BE2C (cell line): ENCODE measurements around the gene MYO6.

ENCODE experiments used
- DNase-seq: peaks from one replicate; pipeline ENCODE4 v3.0.0-alpha.2; 2020
- H3K27me3 ChIP-seq: fragments of 250-450 bp; sonication (Bioruptor Pico); 2 replicates; pipeline ENCODE4 v1.5.1; 2020; ENCODE audit warnings: mild to moderate bottlenecking
- H3K36me3 ChIP-seq: fragments of 250-450 bp; sonication (Bioruptor Pico); 2 replicates; pipeline ENCODE4 v1.5.1; 2020; ENCODE audit warnings: mild to moderate bottlenecking
- H3K4me1 ChIP-seq: fragments of 250-450 bp; sonication (Bioruptor Pico); 2 replicates; pipeline ENCODE4 v1.5.1; 2020
- H3K4me3 ChIP-seq: 2 replicates; pipeline ENCODE4 v1.5.1; 2011; ENCODE audit warnings: low read depth, low read length
- H3K9me3 ChIP-seq: fragments of 250-450 bp; sonication (Bioruptor Pico); 2 replicates; pipeline ENCODE4 v1.5.1; 2020
- TF ChIP-seq, protein P1 (sequence below): IDR thresholded peaks from 2 replicates; pipeline ENCODE4 v1.5.1; 2012; ENCODE audit warnings: mild to moderate bottlenecking, low read depth, low read length

Gene MYO6

DNA sequence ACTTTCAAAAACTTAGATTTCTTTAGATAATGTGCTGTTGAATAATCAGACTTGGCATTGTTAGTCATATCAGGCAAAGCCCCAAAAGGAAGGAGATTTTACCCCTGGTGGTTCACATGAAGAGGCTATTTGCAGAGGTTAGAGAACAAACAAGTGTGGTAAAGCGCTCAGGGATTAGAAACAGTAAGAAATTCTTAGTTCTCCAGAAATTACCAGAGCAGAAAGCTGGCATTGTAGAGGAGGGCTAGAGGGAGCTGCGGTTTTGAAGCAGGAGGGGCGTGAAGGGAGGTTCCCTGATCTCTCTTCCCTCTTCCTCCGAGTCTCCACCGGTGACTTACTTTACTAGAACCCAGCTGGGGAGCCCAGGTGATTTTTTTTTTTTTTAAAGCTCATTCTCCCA is 10.2 kb downstream of the MYO6 start:
- Histone ChIP-seq H3K27me3 (peaks cover 7% of the 10 kb centered on the region; the same call in 1 of the 2 replicates), H3K4me3 (no peak overlapping the region), H3K36me3 (no peaks in the 10 kb centered on the region), H3K9me3 (no peaks in the 10 kb centered on the region), H3K4me1 (no peaks in the 10 kb centered on the region)
- TF ChIP-seq, protein P1, sequence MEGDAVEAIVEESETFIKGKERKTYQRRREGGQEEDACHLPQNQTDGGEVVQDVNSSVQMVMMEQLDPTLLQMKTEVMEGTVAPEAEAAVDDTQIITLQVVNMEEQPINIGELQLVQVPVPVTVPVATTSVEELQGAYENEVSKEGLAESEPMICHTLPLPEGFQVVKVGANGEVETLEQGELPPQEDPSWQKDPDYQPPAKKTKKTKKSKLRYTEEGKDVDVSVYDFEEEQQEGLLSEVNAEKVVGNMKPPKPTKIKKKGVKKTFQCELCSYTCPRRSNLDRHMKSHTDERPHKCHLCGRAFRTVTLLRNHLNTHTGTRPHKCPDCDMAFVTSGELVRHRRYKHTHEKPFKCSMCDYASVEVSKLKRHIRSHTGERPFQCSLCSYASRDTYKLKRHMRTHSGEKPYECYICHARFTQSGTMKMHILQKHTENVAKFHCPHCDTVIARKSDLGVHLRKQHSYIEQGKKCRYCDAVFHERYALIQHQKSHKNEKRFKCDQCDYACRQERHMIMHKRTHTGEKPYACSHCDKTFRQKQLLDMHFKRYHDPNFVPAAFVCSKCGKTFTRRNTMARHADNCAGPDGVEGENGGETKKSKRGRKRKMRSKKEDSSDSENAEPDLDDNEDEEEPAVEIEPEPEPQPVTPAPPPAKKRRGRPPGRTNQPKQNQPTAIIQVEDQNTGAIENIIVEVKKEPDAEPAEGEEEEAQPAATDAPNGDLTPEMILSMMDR, result no peak
- no peak for DNase-seq

DNA sequence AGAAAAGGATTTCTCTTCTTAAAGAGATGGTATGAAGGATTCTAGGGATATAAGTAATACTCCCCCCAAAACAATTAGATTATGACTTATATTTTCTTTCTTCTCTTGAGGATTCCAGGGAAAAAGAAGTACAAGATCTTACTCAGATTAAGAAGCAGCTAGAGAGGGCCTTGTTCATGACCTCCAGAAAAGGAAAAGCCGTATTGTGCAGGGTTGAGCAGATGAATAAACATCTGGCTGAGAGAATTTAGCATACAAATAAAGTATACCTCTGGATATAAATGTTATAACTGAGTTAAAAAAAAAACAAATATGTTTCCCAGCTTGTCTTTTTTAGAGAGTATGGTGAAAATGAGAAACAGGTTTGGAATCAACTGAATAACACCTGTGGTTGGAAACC is 11.3 kb downstream of the MYO6 start:
- TF ChIP-seq, protein P1, result no peak
- no peak overlapping the region for H3K4me3 ChIP-seq
- no peaks in the 10 kb centered on the region for H3K4me1 ChIP-seq
- peaks cover 6% of the 10 kb centered on the region; the same call in 1 of the 2 replicates for H3K27me3 ChIP-seq
- H3K9me3 ChIP-seq, result no peaks in the 10 kb centered on the region
- no peaks in the 10 kb centered on the region for H3K36me3 ChIP-seq
- DNase-seq, result no peak

DNA sequence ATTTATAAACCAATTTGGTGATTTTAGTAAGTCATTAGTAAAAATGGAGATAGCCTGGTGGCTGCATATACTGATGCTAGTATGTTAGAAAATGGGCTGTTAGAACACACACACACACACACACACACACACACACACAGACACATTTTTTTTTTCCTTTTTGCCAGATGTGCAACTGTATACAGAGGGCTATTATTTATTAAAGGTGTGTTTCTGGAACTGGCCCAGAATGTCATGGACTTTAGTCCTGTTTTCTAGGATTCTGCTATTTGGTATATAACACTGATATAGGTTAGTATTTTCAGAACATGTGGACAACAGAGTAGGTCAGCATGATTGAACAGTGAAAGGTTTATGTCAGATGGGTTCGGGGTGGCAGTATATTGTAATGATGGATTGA is 12.4 kb downstream of the MYO6 start:
- Histone ChIP-seq H3K4me3 (no peak overlapping the region), H3K4me1 (no peaks in the 10 kb centered on the region), H3K36me3 (no peaks in the 10 kb centered on the region), H3K27me3 (no peaks in the 10 kb centered on the region), H3K9me3 (no peaks in the 10 kb centered on the region)
- no peak for DNase-seq
- TF ChIP-seq, protein P1, result no peak

DNA sequence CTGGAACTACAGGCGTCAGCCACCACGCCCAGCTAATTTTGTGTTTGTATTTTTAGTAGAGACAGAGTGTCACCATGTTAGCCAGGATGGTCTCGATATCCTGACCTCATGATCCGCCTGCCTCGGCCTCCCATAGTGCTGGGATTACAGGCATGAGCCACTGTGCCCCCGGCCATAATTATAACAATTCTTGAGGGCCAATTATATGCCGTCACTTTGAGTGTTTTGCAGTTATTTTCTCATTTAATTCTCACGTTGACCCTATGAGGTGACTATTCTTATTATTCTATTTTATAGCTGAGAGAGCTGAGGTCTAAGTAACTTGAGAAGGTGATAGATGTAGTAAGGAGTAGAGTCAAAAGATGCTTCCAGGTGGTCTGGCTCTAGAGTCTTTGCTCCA is 13.0 kb downstream of the MYO6 start:
- no peaks in the 10 kb centered on the region for H3K36me3 ChIP-seq
- DNase-seq, result no peak
- no peaks in the 10 kb centered on the region for H3K9me3 ChIP-seq
- H3K4me1 ChIP-seq, result no peaks in the 10 kb centered on the region
- H3K27me3 ChIP-seq, result no peaks in the 10 kb centered on the region
- TF ChIP-seq, protein P1, result no peak
- H3K4me3 ChIP-seq, result no peak overlapping the region

DNA sequence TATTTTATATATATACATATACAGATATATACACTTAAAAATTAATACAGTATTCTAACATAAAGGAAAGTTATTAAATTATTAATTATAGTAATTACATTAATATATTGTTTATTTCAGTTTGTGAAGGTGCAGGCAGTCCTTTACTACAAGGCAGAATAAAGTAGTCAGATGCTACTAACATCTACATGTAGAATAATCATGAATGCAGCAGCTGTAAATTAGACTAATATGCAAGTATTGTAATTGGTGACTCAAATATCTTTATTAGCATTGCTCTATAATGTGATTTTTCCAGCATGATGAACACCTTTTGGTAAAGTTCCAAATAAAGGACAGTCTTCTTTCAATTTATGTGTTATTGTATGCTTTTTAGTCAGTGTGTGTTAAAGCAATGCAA is 17.3 kb downstream of the MYO6 start:
- H3K4me3 ChIP-seq, result no peak overlapping the region
- TF ChIP-seq, protein P1, result no peak
- no peaks in the 10 kb centered on the region for H3K4me1 ChIP-seq
- H3K36me3 ChIP-seq, result no peaks in the 10 kb centered on the region
- no peaks in the 10 kb centered on the region for H3K27me3 ChIP-seq
- no peak for DNase-seq
- H3K9me3 ChIP-seq, result no peaks in the 10 kb centered on the region

DNA sequence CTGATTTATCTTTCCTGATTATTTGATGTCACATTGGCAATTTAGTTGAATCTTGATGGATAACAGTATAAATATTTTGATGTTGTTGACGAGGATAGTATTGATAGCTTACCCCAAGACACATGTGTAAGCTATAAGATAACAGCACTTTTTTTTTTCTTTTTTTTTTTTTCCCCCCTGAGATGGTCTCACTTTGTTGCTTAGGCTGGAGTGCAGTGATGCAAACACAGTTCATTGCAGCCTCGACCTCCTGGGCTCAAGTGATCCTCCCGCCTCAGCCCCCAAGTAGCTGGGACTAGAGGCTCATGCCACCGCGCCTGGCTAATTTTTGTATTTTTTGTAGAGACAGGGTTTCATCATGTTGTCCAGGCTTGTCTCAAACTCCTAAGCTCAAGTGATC is 21.8 kb downstream of the MYO6 start:
- Histone ChIP-seq H3K27me3 (no peaks in the 10 kb centered on the region), H3K9me3 (no peaks in the 10 kb centered on the region), H3K36me3 (no peaks in the 10 kb centered on the region), H3K4me1 (peaks cover 9% of the 10 kb centered on the region), H3K4me3 (no peak overlapping the region)
- DNase-seq, result no peak
- TF ChIP-seq, protein P1, result no peak
